Panc1 (cell line): Measurements from ENCODE around the gene SH3BP5. TPM values are rescaled to one million over a fixed set of nuclear protein-coding genes. Genes with fewer than 3 reads are reported as not detected.

Source experiments
- ATAC-seq: fragments of 200-7000 bp; cut with Tn5 transposase; 2 replicates; pipeline ENCODE4 v1.9.1; 2020; ENCODE audit warnings: mild to moderate bottlenecking, moderate library complexity
- BruUV-seq: library from RNA; stranded (reverse); fragments of 400-500 nt; replicated peaks from 2 replicates; lab custom pipeline; 2021; lab: Mats Ljungman, UMichigan
- CTCF ChIA-PET: fragments of 300-600 bp; sonication (Branson Sonifier 250); formaldehyde crosslinking; loops from one replicate; lab custom pipeline; 2022; ENCODE audit warnings: antibody characterized with exemption; lab: Charles Lee
- POLR2A ChIA-PET: fragments of 300-600 bp; sonication (Branson Sonifier 250); formaldehyde crosslinking; loops from one replicate; lab custom pipeline; 2022; ENCODE audit warnings: antibody characterized with exemption; lab: Charles Lee
- DNase-seq: peaks from one replicate; pipeline ENCODE4 v3.0.0-alpha.2; 2010; ENCODE audit warnings: low read depth, low spot score
- H3K27ac ChIP-seq: 2 replicates; pipeline ENCODE4 v1.5.1; 2011; ENCODE audit warnings: mild to moderate bottlenecking, low read length, inconsistent platforms
- H3K27me3 ChIP-seq: fragments of 200-500 bp; sonication (Bioruptor generic); 2 replicates; pipeline ENCODE4 v1.6.0; 2014; ENCODE audit warnings: low read length, inconsistent platforms; ENCODE audit not compliant: control insufficient read depth, insufficient read depth
- H3K36me3 ChIP-seq: fragments of 200-500 bp; sonication (Bioruptor generic); 2 replicates; pipeline ENCODE4 v1.5.1; 2014; ENCODE audit warnings: inconsistent platforms, mild to moderate bottlenecking, low read length, moderate library complexity; ENCODE audit not compliant: control insufficient read depth, insufficient read depth
- H3K4me1 ChIP-seq: 2 replicates; pipeline ENCODE4 v1.5.1; 2011; ENCODE audit warnings: inconsistent platforms, mild to moderate bottlenecking, low read length, moderate library complexity; ENCODE audit not compliant: control insufficient read depth, insufficient read depth
- H3K4me3 ChIP-seq, 2 experiments: 2 replicates each; pipeline ENCODE4 v1.5.1; 2011 to 2012; ENCODE audit warnings: low read depth in 2 of 2, low read length in 2 of 2, mild to moderate bottlenecking in 2 of 2, inconsistent platforms in 1 of 2, moderate library complexity in 1 of 2
- H3K9me3 ChIP-seq: fragments of 200-500 bp; sonication (Bioruptor generic); 2 replicates; pipeline ENCODE4 v1.5.1; 2014; ENCODE audit warnings: low read depth, mild to moderate bottlenecking, inconsistent platforms, low read length, moderate library complexity; ENCODE audit not compliant: control insufficient read depth, insufficient read depth
- CTCF ChIP-seq: fragments of 450-650 bp; IDR thresholded peaks from 2 replicates; pipeline ENCODE4 v1.5.1; 2017; ENCODE audit warnings: mild to moderate bottlenecking
- POLR2AphosphoS5 ChIP-seq: IDR thresholded peaks from 2 replicates; pipeline ENCODE4 v1.6.1; 2012; ENCODE audit warnings: mild to moderate bottlenecking, low read depth, low read length, moderate library complexity
- SIN3A ChIP-seq: IDR thresholded peaks from 2 replicates; pipeline ENCODE4 v1.6.1; 2012; ENCODE audit warnings: low read depth, mild to moderate bottlenecking, low read length, moderate library complexity, borderline replicate concordance; ENCODE audit not compliant: insufficient read depth
- TCF7L2 ChIP-seq: IDR thresholded peaks from 2 replicates; pipeline ENCODE4 v1.6.1; 2011; ENCODE audit warnings: mild to moderate bottlenecking, low read depth, low read length, inconsistent platforms
- in situ Hi-C: cut with HindIII; loops from 2 replicates; pipeline ENCODE4 v1.10.0; 2016; ENCODE audit warnings: low sequenced_read_pairs, low pct_unique_long_range_greater_than_20kb
- intact Hi-C: fragments of 100-400 bp; cut with micrococcal nuclease; formaldehyde crosslinking; loops from one replicate; pipeline ENCODE4 v1.10.0; 2022; ENCODE audit not compliant: unreplicated experiment
- total RNA-seq: library from RNA; stranded (reverse); gene quantifications from one replicate; pipeline ENCODE4 v1.2.1, GENCODE V29; 2021; ENCODE audit not compliant: unreplicated experiment
- TF ChIP-seq, protein P1 (sequence below), 2 experiments: IDR thresholded peaks; 2 replicates each; pipeline ENCODE4 v1.6.1; 2011 to 2012; ENCODE audit warnings: low read depth in 2 of 2, control low read depth in 1 of 2, low read length in 1 of 2, mild to moderate bottlenecking in 1 of 2, moderate library complexity in 1 of 2; ENCODE audit not compliant: insufficient read depth in 1 of 2

Gene SH3BP5
- total RNA-seq, 1 experiment from 2014 or later = 12.0 TPM

DNA sequence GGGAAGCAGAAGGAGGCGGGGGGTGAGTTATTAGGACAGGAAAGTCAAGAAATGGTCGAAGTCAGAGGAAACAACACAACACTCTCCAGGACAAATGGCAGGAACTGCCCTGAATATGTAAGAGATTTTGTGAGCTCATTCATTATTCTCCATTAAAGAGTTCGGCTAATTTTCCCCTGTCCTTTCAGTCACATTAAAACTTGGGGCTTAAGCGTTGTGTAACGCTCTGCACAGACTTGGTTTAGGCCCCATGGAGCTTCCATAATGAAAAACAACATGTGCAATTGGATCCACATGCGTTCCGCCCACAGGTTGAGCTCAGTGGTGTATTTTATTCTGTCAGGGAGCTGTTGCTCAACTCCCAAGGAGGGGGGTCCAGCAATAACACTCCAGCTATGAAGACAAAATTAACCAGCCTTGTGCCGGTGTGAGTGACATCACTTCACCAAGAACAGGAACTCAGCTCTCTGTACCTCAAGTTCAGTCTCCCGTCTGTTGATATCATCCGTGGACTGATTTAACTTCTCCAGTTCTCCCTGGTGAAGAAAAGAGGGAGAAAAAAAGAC is 2.3 kb downstream of the SH3BP5 start:
- DNase-seq = no peak
- no peaks in the 10 kb centered on the region for H3K9me3 ChIP-seq
- no peak for ATAC-seq
- TF ChIP-seq, protein P1, sequence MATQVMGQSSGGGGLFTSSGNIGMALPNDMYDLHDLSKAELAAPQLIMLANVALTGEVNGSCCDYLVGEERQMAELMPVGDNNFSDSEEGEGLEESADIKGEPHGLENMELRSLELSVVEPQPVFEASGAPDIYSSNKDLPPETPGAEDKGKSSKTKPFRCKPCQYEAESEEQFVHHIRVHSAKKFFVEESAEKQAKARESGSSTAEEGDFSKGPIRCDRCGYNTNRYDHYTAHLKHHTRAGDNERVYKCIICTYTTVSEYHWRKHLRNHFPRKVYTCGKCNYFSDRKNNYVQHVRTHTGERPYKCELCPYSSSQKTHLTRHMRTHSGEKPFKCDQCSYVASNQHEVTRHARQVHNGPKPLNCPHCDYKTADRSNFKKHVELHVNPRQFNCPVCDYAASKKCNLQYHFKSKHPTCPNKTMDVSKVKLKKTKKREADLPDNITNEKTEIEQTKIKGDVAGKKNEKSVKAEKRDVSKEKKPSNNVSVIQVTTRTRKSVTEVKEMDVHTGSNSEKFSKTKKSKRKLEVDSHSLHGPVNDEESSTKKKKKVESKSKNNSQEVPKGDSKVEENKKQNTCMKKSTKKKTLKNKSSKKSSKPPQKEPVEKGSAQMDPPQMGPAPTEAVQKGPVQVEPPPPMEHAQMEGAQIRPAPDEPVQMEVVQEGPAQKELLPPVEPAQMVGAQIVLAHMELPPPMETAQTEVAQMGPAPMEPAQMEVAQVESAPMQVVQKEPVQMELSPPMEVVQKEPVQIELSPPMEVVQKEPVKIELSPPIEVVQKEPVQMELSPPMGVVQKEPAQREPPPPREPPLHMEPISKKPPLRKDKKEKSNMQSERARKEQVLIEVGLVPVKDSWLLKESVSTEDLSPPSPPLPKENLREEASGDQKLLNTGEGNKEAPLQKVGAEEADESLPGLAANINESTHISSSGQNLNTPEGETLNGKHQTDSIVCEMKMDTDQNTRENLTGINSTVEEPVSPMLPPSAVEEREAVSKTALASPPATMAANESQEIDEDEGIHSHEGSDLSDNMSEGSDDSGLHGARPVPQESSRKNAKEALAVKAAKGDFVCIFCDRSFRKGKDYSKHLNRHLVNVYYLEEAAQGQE (IDR thresholded peaks at IDR 0.05; ENCODE audit: insufficient read depth in 1 of 2, low read depth in 2 of 2, low read length in 1 of 2) = no peak
- TF ChIP-seq CTCF (no peak), TCF7L2 (no peak), POLR2AphosphoS5 (no peak), SIN3A (no peak)
- BruUV-seq = no TSS peak
- ChIA-PET POLR2A (interaction anchor here (0.6 kb wide), 1 partner anchor 165 kb away, joined by 3 read pairs; no protein-coding TSS in a partner anchor), CTCF (no interaction called here)
- intact Hi-C loops (no loop called here), in situ Hi-C loops (no loop called here)
- no peak overlapping the region for H3K27ac ChIP-seq
- no peaks in the 10 kb centered on the region for H3K27me3 ChIP-seq
- H3K4me3 ChIP-seq = no peak overlapping the region
- H3K36me3 ChIP-seq = no peaks in the 10 kb centered on the region
- peaks cover 6% of the 10 kb centered on the region for H3K4me1 ChIP-seq

GRCh38 chr3:15329046-15330005 is 3.1 kb downstream of the SH3BP5 start:
- Histone ChIP-seq H3K4me1 (peaks cover 11% of the 10 kb centered on the region), H3K27ac (no peak overlapping the region), H3K36me3 (no peaks in the 10 kb centered on the region), H3K4me3 (no peak overlapping the region), H3K27me3 (no peaks in the 10 kb centered on the region), H3K9me3 (no peaks in the 10 kb centered on the region)
- in situ Hi-C loops = no loop called here
- no TSS peak for BruUV-seq
- ATAC-seq (no peak), DNase-seq (no peak)
- TF ChIP-seq TCF7L2 (no peak), POLR2AphosphoS5 (no peak)
- intact Hi-C loops = no loop called here
- CTCF ChIA-PET = no interaction called here
- POLR2A ChIA-PET = no interaction called here
